ENCODE data around the gene PXMP2.

The PXMP2 gene

GRCh38 chr12:132727091-132727794, 39.9 kb downstream of the PXMP2 start:
- no peak overlapping the region for H3K27ac ChIP-seq

GRCh38 chr12:132728502-132728901, 41.1 kb downstream of the PXMP2 start:
- 0 out of 2 replicates have a peak overlapping the region, but pooled peaks have one; percentile 5 for H3K27ac ChIP-seq
- TF ChIP-seq CTCF (IDR thresholded peaks at IDR 0.05): no peak
- no peak for TF ChIP-seq ZFX (IDR thresholded peaks at IDR 0.05; ENCODE audit: borderline replicate concordance)

More at GRCh38 chr12:132727091-132727794, 39.9 kb downstream of the PXMP2 start:
- no peak for TF ChIP-seq ZFX (IDR thresholded peaks at IDR 0.05; ENCODE audit: borderline replicate concordance)
- TF ChIP-seq CTCF (IDR thresholded peaks at IDR 0.05): no peak

GRCh38 chr12:132729541-132730320, 42.3 kb downstream of the PXMP2 start:
- TF ChIP-seq ZFX (IDR thresholded peaks at IDR 0.05; ENCODE audit: borderline replicate concordance) (no peak), CTCF (IDR thresholded peaks at IDR 0.05) (no peak)
- no peak overlapping the region for H3K27ac ChIP-seq

- no peak for TF ChIP-seq ZFX (IDR thresholded peaks at IDR 0.05; ENCODE audit: borderline replicate concordance)
- TF ChIP-seq CTCF (IDR thresholded peaks at IDR 0.05): no peak
- no peak overlapping the region for H3K27ac ChIP-seq
These were observed 43.0 kb downstream of the PXMP2 start for GRCh38 chr12:132730353-132730752.

- H3K27ac ChIP-seq: peak overlapping the region; percentile 5; the same call in 1 of the 2 replicates
- TF ChIP-seq ZFX (IDR thresholded peaks at IDR 0.05; ENCODE audit: borderline replicate concordance): no peak
- no peak for TF ChIP-seq CTCF (IDR thresholded peaks at IDR 0.05)
These were observed 44.2 kb downstream of the PXMP2 start for GRCh38 chr12:132731574-132731973.

- TF ChIP-seq ZFX (IDR thresholded peaks at IDR 0.05; ENCODE audit: borderline replicate concordance) (no peak), CTCF (IDR thresholded peaks at IDR 0.05) (no peak)
- H3K27ac ChIP-seq: peak overlapping the region; percentile 8; the same call in 1 of the 2 replicates
These were observed 46.8 kb downstream of the PXMP2 start for GRCh38 chr12:132734206-132734605.

- peak overlapping the region; percentile 8; the same call in 1 of the 2 replicates for H3K27ac ChIP-seq
- no peak for TF ChIP-seq ZFX (IDR thresholded peaks at IDR 0.05; ENCODE audit: borderline replicate concordance)
- no peak for TF ChIP-seq CTCF (IDR thresholded peaks at IDR 0.05)
These were observed 48.1 kb downstream of the PXMP2 start for GRCh38 chr12:132735496-132735895.
